DOHH2 (cell line): Measurements from ENCODE around the gene SYT3.

Experiments used
- H3F3A ChIP-seq: fragments of 200-600 bp; sonication (generic), shearing (Covaris generic); 2 replicates; pipeline ENCODE4 v1.6.0; 2016; ENCODE audit warnings: antibody characterized with exemption, mild to moderate bottlenecking; ENCODE audit not compliant: control insufficient read depth, insufficient read depth
- H3K27ac ChIP-seq: fragments of 200-600 bp; sonication (generic); 2 replicates; pipeline ENCODE4 v1.5.1; 2014; ENCODE audit warnings: low read depth, mild to moderate bottlenecking, low read length, moderate library complexity
- H3K27me3 ChIP-seq: fragments of 200-600 bp; sonication (generic); 2 replicates; pipeline ENCODE4 v1.6.1; 2014; ENCODE audit warnings: mild to moderate bottlenecking, low read length, mixed read lengths; ENCODE audit not compliant: control insufficient read depth
- H3K36me3 ChIP-seq: fragments of 200-600 bp; sonication (generic); 2 replicates; pipeline ENCODE4 v1.6.1; 2014; ENCODE audit warnings: mild to moderate bottlenecking, low read length, moderate library complexity, mixed read lengths; ENCODE audit not compliant: control insufficient read depth
- H3K4me1 ChIP-seq: fragments of 200-600 bp; sonication (generic); 2 replicates; pipeline ENCODE4 v1.6.1; 2014; ENCODE audit warnings: mild to moderate bottlenecking, low read length, mixed read lengths; ENCODE audit not compliant: control insufficient read depth
- H3K4me2 ChIP-seq: fragments of 200-600 bp; sonication (generic); 2 replicates; pipeline ENCODE4 v1.6.0; 2014; ENCODE audit warnings: mild to moderate bottlenecking, low read length, moderate library complexity
- H3K4me3 ChIP-seq: fragments of 200-600 bp; sonication (generic); 2 replicates; pipeline ENCODE4 v1.5.1; 2014; ENCODE audit warnings: mild to moderate bottlenecking, low read length, mixed read lengths
- H3K79me2 ChIP-seq: fragments of 200-600 bp; sonication (generic); 2 replicates; pipeline ENCODE4 v1.6.1; 2014; ENCODE audit warnings: mild to moderate bottlenecking, low read length, mixed read lengths; ENCODE audit not compliant: control insufficient read depth
- H3K9me2 ChIP-seq: fragments of 200-600 bp; sonication (generic); replicated peaks from 2 replicates; pipeline ENCODE4 v1.6.1; 2014; ENCODE audit warnings: mild to moderate bottlenecking, low read length, mixed read lengths; ENCODE audit not compliant: control insufficient read depth
- H3K9me3 ChIP-seq: fragments of 200-600 bp; sonication (generic); 2 replicates; pipeline ENCODE4 v1.6.1; 2014; ENCODE audit warnings: antibody characterized with exemption, low read length, mixed read lengths; ENCODE audit not compliant: control insufficient read depth, insufficient read depth
- H4K20me1 ChIP-seq: fragments of 200-600 bp; sonication (generic); 2 replicates; pipeline ENCODE4 v1.6.0; 2014; ENCODE audit warnings: low read depth, mild to moderate bottlenecking, antibody characterized with exemption, low read length, moderate library complexity; ENCODE audit not compliant: control insufficient read depth, insufficient read depth
- CTCF ChIP-seq: fragments of 200-600 bp; sonication (generic); IDR thresholded peaks from one replicate; pipeline ENCODE4 v1.5.1; 2014; ENCODE audit warnings: antibody characterized with exemption, mild to moderate bottlenecking, low read depth, low read length; ENCODE audit not compliant: poor library complexity, severe bottlenecking
- EZH2phosphoT487 ChIP-seq: fragments of 200-600 bp; sonication (generic); IDR thresholded peaks from 2 replicates; pipeline ENCODE4 v1.6.1; 2017; ENCODE audit warnings: borderline replicate concordance, mild to moderate bottlenecking, antibody characterized with exemption, low read length, moderate library complexity, mixed read lengths

Gene SYT3

GRCh38 chr19:50629801-50630200, 9.9 kb downstream of the SYT3 start:
- TF ChIP-seq CTCF (no peak), EZH2phosphoT487 (no peak)
- H3K9me2 ChIP-seq = no peaks in the 10 kb centered on the region
- H3K4me2 ChIP-seq = no peak overlapping the region
- H3K36me3 ChIP-seq = no peaks in the 10 kb centered on the region
- H4K20me1 ChIP-seq = no peaks in the 10 kb centered on the region
- no peaks in the 10 kb centered on the region for H3K27me3 ChIP-seq
- H3F3A ChIP-seq = no peaks in the 10 kb centered on the region
- no peak overlapping the region for H3K27ac ChIP-seq
- H3K4me3 ChIP-seq = no peak overlapping the region
- no peaks in the 10 kb centered on the region for H3K4me1 ChIP-seq
- peaks cover 11% of the 10 kb centered on the region for H3K9me3 ChIP-seq
- H3K79me2 ChIP-seq = no peaks in the 10 kb centered on the region

- H4K20me1 ChIP-seq = no peaks in the 10 kb centered on the region
- no peaks in the 10 kb centered on the region for H3K36me3 ChIP-seq
- TF ChIP-seq CTCF (no peak), EZH2phosphoT487 (no peak)
- H3K9me3 ChIP-seq = peaks cover 8% of the 10 kb centered on the region
- no peaks in the 10 kb centered on the region for H3K9me2 ChIP-seq
- H3K4me1 ChIP-seq = no peaks in the 10 kb centered on the region
- no peak overlapping the region for H3K27ac ChIP-seq
- H3F3A ChIP-seq = no peaks in the 10 kb centered on the region
- no peaks in the 10 kb centered on the region for H3K79me2 ChIP-seq
- H3K27me3 ChIP-seq = no peaks in the 10 kb centered on the region
- H3K4me3 ChIP-seq = no peak overlapping the region
- H3K4me2 ChIP-seq = no peak overlapping the region
These were observed 10.5 kb downstream of the SYT3 start for GRCh38 chr19:50629194-50629593.

- no peaks in the 10 kb centered on the region for H4K20me1 ChIP-seq
- no peaks in the 10 kb centered on the region for H3K79me2 ChIP-seq
- H3K4me1 ChIP-seq = no peaks in the 10 kb centered on the region
- H3K4me3 ChIP-seq = no peak overlapping the region
- TF ChIP-seq EZH2phosphoT487 (no peak), CTCF (no peak)
- H3K36me3 ChIP-seq = no peaks in the 10 kb centered on the region
- 0 out of 2 replicates have a peak, but pooled peaks cover 3% of the 10 kb centered on the region for H3K9me3 ChIP-seq
- H3F3A ChIP-seq = no peaks in the 10 kb centered on the region
- H3K9me2 ChIP-seq = no peaks in the 10 kb centered on the region
- no peaks in the 10 kb centered on the region for H3K27me3 ChIP-seq
- H3K27ac ChIP-seq = no peak overlapping the region
- no peak overlapping the region for H3K4me2 ChIP-seq
These were observed 11.1 kb downstream of the SYT3 start for GRCh38 chr19:50628551-50628950.

GRCh38 chr19:50628146-50628545, 11.5 kb downstream of the SYT3 start:
- H3K27ac ChIP-seq = no peak overlapping the region
- H3K79me2 ChIP-seq = no peaks in the 10 kb centered on the region
- no peaks in the 10 kb centered on the region for H4K20me1 ChIP-seq
- H3K4me1 ChIP-seq = no peaks in the 10 kb centered on the region
- no peaks in the 10 kb centered on the region for H3F3A ChIP-seq
- H3K4me3 ChIP-seq = no peak overlapping the region
- no peaks in the 10 kb centered on the region for H3K9me3 ChIP-seq
- no peak for TF ChIP-seq EZH2phosphoT487
- peak; percentile 18 for TF ChIP-seq CTCF
- H3K4me2 ChIP-seq = no peak overlapping the region
- no peaks in the 10 kb centered on the region for H3K9me2 ChIP-seq
- H3K27me3 ChIP-seq = no peaks in the 10 kb centered on the region
- no peaks in the 10 kb centered on the region for H3K36me3 ChIP-seq
